ENCODE data around the gene SLC22A23. TPM values are rescaled to one million over a fixed set of nuclear protein-coding genes. Genes with fewer than 3 reads are reported as not detected.
A peak's percentile ranks its signal among the peaks of the same experiment; 100 is the strongest.

The SLC22A23 gene
- total RNA-seq, 1 experiment from 2014 or later, result 2.8 TPM

GRCh38 chr6:3418496-3419060, 38.3 kb downstream of the SLC22A23 start:
- no peak for DNase-seq
- H3K27me3 ChIP-seq, result no peaks in the 10 kb centered on the region

GRCh38 chr6:3417473-3417872, 39.4 kb downstream of the SLC22A23 start:
- no peak overlapping the region for H3K4me3 ChIP-seq
- H3K9me3 ChIP-seq, result no peaks in the 10 kb centered on the region
- H3K27me3 ChIP-seq, result no peaks in the 10 kb centered on the region
- DNase-seq, result no peak
- no peaks in the 10 kb centered on the region for H3K36me3 ChIP-seq

More at GRCh38 chr6:3418496-3419060, 38.3 kb downstream of the SLC22A23 start:
- Histone ChIP-seq H3K4me3 (no peak overlapping the region), H3K9me3 (no peaks in the 10 kb centered on the region), H3K36me3 (no peaks in the 10 kb centered on the region)

- Histone ChIP-seq H3K36me3 (no peaks in the 10 kb centered on the region), H3K4me3 (no peak overlapping the region), H3K27me3 (no peaks in the 10 kb centered on the region), H3K9me3 (no peaks in the 10 kb centered on the region)
- DNase-seq, result no peak
These were observed 41.4 kb downstream of the SLC22A23 start for GRCh38 chr6:3415490-3415889.

GRCh38 chr6:3415082-3415453, 41.8 kb downstream of the SLC22A23 start:
- DNase-seq, result no peak
- H3K4me3 ChIP-seq, result no peak overlapping the region

GRCh38 chr6:3414327-3415081, 42.3 kb downstream of the SLC22A23 start:
- Histone ChIP-seq H3K4me3 (no peak overlapping the region), H3K9me3 (no peaks in the 10 kb centered on the region), H3K27me3 (no peaks in the 10 kb centered on the region), H3K36me3 (no peaks in the 10 kb centered on the region)
- no peak for DNase-seq

More at GRCh38 chr6:3415082-3415453, 41.8 kb downstream of the SLC22A23 start:
- Histone ChIP-seq H3K36me3 (no peaks in the 10 kb centered on the region), H3K9me3 (no peaks in the 10 kb centered on the region), H3K27me3 (no peaks in the 10 kb centered on the region)

GRCh38 chr6:3413592-3413991, 43.3 kb downstream of the SLC22A23 start:
- no peak for DNase-seq
- Histone ChIP-seq H3K9me3 (no peaks in the 10 kb centered on the region), H3K27me3 (no peaks in the 10 kb centered on the region), H3K4me3 (no peak overlapping the region), H3K36me3 (no peaks in the 10 kb centered on the region)

GRCh38 chr6:3412779-3413500, 43.9 kb downstream of the SLC22A23 start:
- Histone ChIP-seq H3K4me3 (no peak overlapping the region), H3K9me3 (no peaks in the 10 kb centered on the region), H3K27me3 (no peaks in the 10 kb centered on the region), H3K36me3 (no peaks in the 10 kb centered on the region)
- DNase-seq, result no peak

GRCh38 chr6:3411967-3412778, 44.7 kb downstream of the SLC22A23 start:
- no peaks in the 10 kb centered on the region for H3K36me3 ChIP-seq
- H3K27me3 ChIP-seq, result no peaks in the 10 kb centered on the region
- no peak overlapping the region for H3K4me3 ChIP-seq
- no peaks in the 10 kb centered on the region for H3K9me3 ChIP-seq
- no peak for DNase-seq

- no peaks in the 10 kb centered on the region for H3K9me3 ChIP-seq
- no peaks in the 10 kb centered on the region for H3K36me3 ChIP-seq
- DNase-seq, result peak; percentile 16
- H3K4me3 ChIP-seq, result no peak overlapping the region
- no peaks in the 10 kb centered on the region for H3K27me3 ChIP-seq
These were observed 46.2 kb downstream of the SLC22A23 start for GRCh38 chr6:3410385-3411360.

GRCh38 chr6:3409699-3410384, 47.0 kb downstream of the SLC22A23 start:
- Histone ChIP-seq H3K27me3 (no peaks in the 10 kb centered on the region), H3K36me3 (no peaks in the 10 kb centered on the region), H3K9me3 (no peaks in the 10 kb centered on the region), H3K4me3 (no peak overlapping the region)
- no peak for DNase-seq

GRCh38 chr6:3408665-3409064, 48.2 kb downstream of the SLC22A23 start:
- no peaks in the 10 kb centered on the region for H3K27me3 ChIP-seq
- no peak overlapping the region for H3K4me3 ChIP-seq
- H3K9me3 ChIP-seq, result no peaks in the 10 kb centered on the region
- no peak for DNase-seq
- no peaks in the 10 kb centered on the region for H3K36me3 ChIP-seq

GRCh38 chr6:3407840-3408239, 49.0 kb downstream of the SLC22A23 start:
- Histone ChIP-seq H3K36me3 (no peaks in the 10 kb centered on the region), H3K27me3 (no peaks in the 10 kb centered on the region), H3K4me3 (no peak overlapping the region), H3K9me3 (no peaks in the 10 kb centered on the region)
- DNase-seq, result no peak

- DNase-seq, result no peak
- Histone ChIP-seq H3K4me3 (no peak overlapping the region), H3K27me3 (no peaks in the 10 kb centered on the region), H3K9me3 (no peaks in the 10 kb centered on the region), H3K36me3 (no peaks in the 10 kb centered on the region)
These were observed 49.7 kb downstream of the SLC22A23 start for GRCh38 chr6:3406891-3407809.

GRCh38 chr6:3406362-3406821, 50.5 kb downstream of the SLC22A23 start:
- Histone ChIP-seq H3K4me3 (no peak overlapping the region), H3K9me3 (no peaks in the 10 kb centered on the region), H3K27me3 (no peaks in the 10 kb centered on the region), H3K36me3 (no peaks in the 10 kb centered on the region)
- DNase-seq, result no peak
